ENCODE results near the gene LRRFIP1.
"Not testable (repeated sequence)": the region's sequence is repeated elsewhere in the genome, so short reads cannot be mapped to it uniquely, and the experiment has no call there.

LRRFIP1 gene

DNA sequence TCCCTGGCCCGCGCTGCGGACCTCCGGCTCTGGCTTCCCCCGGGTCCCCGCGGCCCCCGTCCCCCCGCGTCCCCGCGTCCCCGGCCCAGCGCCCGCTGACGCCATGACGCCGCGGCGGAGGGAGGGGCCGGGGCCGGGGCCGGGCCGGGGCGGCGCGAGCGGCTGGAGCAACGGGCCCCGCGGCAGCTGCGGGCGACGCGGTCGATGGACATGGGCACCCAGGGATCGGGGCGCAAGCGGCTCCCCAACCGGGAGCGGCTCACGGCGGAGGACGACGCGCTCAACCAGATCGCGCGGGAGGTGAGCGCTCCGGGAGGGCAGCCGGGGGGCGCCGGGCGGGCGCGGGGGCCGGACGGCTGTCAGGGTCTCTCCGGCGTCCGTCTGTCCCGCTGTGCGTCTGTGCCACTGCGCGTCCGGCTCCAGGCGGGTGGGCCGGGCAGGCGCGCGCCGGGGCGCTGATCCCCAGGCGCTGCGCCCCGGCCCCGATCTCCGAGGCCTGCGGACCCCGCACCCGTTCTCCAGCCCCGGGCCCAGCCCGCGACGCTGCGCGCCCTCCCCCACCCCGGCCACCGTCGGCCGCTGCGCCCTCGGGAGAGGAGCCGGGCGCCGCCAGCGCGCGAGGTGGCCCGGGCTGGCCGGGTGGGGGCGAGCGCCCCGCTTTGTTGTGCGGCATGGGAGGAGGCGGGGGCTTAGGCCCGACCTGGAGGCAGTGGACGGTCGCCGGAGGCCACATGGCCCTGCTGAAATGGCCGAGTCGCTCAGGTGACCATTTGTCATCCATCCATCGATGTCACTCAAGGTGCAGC, at the start of gene LRRFIP1:
LRRFIP1 (plus strand) TSS at position 147 of the 806 bp plus-strand sequence; CDS start at position 205, 58 bp downstream.
- no peak for DNase-seq (ENCODE audit: low read depth)

DNA sequence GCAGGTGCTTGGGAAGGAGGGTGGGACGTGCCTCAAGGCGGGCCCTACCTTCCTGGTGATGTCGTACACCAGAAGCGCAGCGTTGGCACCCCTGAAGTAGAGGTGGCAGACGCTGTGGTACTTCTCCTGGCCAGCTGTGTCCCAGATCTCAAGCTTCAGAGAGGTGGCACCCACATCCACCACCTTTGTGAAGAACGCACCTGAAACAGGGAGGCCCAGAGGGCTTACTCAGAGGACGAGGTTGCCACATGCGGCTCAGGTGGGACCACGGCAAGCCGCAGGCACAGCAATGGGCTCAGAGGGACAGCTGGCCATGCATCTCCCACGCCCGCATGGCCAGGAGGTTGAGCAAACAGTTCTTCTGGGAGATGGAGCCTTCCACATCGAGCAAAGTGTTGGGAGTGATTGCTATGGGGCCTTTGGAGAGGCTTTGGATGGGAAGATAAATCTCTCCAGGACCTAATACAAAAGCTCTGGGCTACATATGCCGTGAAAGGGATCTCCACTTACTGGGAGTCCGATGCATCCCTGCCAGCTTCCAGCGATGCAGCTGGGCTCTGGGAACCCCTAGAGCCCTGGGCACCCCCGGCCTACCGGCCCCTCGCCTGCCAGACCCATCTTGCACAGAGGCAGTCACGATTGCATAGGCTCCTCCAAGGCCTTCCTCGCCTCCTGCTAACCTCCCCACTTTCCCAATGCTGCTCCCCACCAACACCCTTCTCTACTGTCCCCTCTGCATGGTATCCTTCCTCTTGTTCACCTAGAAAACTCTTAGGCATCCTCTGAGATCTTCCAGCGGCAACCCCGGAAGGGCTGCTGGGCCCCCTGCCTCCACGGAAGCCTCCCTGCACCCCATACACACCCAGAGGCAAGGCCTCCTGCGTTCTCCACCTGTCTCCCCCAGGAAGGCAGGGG, 49.2 kb upstream of the LRRFIP1 start:
- DNase-seq (ENCODE audit: low read depth) = no peak

- no peak for DNase-seq (ENCODE audit: low read depth)
These were observed 46.1 kb upstream of the LRRFIP1 start for GRCh38 chr2:237581326-237581725.

- DNase-seq (ENCODE audit: low read depth) = peak; percentile 54
These were observed 45.3 kb upstream of the LRRFIP1 start for GRCh38 chr2:237581751-237582746.

- DNase-seq (ENCODE audit: low read depth) = no peak
These were observed 43.7 kb upstream of the LRRFIP1 start for GRCh38 chr2:237583385-237584295.

DNA sequence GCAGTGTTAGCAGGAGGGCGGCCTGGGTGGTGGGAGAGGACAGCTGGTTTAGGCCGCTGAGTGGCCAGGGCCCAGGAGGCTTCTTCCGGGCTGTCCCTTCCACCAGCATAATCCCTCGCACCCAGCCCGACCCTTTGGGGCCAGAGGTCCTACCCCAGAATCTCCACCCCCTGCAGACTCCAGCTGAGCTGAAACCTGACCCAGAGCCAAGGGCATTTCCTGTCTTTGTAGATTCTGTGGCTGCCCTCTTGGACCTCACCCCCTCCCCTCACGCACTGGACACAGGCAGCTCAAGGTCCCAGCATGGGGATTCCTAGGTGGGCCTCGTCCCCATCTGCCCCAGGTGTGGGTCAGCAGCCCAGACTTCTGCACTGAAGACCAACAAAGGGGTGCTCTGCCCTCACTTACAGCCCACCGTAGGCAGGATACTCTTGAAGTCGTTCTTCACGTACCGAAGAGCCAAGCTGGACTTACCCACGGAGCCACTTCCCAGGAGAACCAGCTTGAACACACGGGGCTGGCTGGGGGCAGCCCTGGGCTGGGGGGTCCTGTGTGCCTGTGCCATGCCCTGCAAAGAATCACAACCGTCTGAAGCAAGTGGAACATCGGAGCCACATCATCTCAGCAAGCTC, 41.7 kb upstream of the LRRFIP1 start:
- DNase-seq (ENCODE audit: low read depth) = no peak

DNA sequence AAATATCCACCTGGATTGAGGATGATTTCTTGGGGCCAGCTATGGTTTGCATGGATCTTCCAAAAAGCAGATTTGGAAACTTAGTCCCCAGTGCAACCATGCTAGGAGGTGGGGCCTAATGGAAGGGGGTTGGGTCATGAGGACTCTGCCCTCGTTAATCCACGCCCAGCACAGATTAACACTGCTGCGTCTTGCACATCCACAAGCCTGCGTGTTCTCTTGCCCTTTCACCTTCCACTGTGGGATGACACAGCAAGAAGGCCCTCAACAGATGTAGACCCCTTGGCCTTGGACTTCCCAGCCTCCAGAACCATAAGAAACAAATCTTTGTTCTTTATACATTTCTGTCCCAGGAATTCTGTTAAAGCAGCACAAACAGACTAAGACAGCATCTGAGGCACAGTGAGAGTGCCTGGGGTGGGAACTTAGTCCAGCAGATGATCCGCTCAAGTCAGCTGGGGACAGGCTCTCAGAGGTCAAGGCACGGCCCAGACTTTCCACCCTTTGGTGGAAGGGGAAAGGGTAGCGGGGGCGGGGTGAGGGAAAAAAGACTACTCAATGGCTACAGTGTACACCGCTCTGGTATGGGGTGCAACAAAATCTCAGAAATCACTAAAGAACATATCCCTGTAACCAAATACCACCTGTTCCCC, 39.2 kb upstream of the LRRFIP1 start:
- DNase-seq (ENCODE audit: low read depth) = no peak

- no peak for DNase-seq (ENCODE audit: low read depth)
These were observed 36.9 kb upstream of the LRRFIP1 start, which contains the start of gene RAB17 for GRCh38 chr2:237590272-237591140. Gene RAB17 (minus strand): TSS chr2:237590734. CDS start chr2:237586154, 4,580 bp downstream.

GRCh38 chr2:237591141-237591881, 36.1 kb upstream of the LRRFIP1 start:
- no peak for DNase-seq (ENCODE audit: low read depth)

DNA sequence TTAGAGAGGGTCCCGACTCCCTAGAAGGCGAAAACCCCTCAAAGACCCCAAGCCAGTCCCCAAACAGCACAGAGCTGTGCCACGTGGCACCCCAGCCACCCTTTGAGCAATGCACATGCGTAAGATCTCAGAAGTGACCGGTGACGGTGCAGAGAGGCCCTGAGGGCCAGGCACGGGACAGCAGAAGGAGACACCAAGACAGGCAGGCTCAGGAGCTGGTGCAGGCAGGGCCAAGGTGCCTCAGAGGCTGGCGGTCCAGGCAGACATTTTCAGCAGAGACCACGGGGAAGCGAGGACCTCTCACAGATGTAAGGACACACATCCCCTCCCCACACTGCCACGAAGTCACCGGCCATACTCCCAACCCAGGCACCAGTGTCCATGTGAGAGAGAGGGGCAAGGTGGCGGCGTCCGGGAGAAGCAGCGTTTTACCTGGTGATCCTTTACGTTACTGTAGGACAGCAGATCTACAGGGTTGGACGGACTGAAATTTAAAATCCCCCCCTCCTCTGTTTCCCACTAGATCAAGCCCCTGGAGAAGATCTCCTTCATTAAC, 34.9 kb upstream of the LRRFIP1 start:
- DNase-seq (ENCODE audit: low read depth) = no peak

- no peak for DNase-seq (ENCODE audit: low read depth)
These were observed 34.4 kb upstream of the LRRFIP1 start for GRCh38 chr2:237593036-237593435.

GRCh38 chr2:237593596-237594320, 33.6 kb upstream of the LRRFIP1 start:
- DNase-seq (ENCODE audit: low read depth) = no peak

- no peak for DNase-seq (ENCODE audit: low read depth)
These were observed 32.9 kb upstream of the LRRFIP1 start for GRCh38 chr2:237594514-237594871.

- not testable (repeated sequence) for DNase-seq (ENCODE audit: low read depth)
These were observed 31.4 kb upstream of the LRRFIP1 start for GRCh38 chr2:237595829-237596519.

GRCh38 chr2:237596520-237597195, 30.7 kb upstream of the LRRFIP1 start:
- DNase-seq (ENCODE audit: low read depth) = no peak

All from fibroblast of the conjunctiva (primary cell).